ENCODE results near the gene C19orf25. TPM values are rescaled to one million over a fixed set of nuclear protein-coding genes. Genes with fewer than 3 reads are reported as not detected.

The C19orf25 gene
- total RNA-seq, 1 experiment from 2014 or later = 29.3 TPM

- H3K4me1 ChIP-seq (replicated peaks) = peaks cover 25% of the 10 kb centered on the region
- H3K36me3 ChIP-seq = no peaks in the 10 kb centered on the region; the same call in 1 of the 2 replicates
- H3K9me3 ChIP-seq (replicated peaks) = no peaks in the 10 kb centered on the region; the same call in 1 of the 2 replicates
- H3K27me3 ChIP-seq (replicated peaks) = peaks cover 91% of the 10 kb centered on the region
- no peak overlapping the region for H3K27ac ChIP-seq
- no peak for DNase-seq (ENCODE audit: low read depth in 1 of 2, low spot score in 2 of 2)
- no peak overlapping the region for H3K4me3 ChIP-seq
These were observed 26.1 kb downstream of the C19orf25 start for GRCh38 chr19:1452802-1453524.

- H3K27me3 ChIP-seq (replicated peaks) = peaks cover 93% of the 10 kb centered on the region
These were observed 26.9 kb downstream of the C19orf25 start for GRCh38 chr19:1451916-1452801.

GRCh38 chr19:1450735-1451731, 28.0 kb downstream of the C19orf25 start:
- no peaks in the 10 kb centered on the region; the same call in 1 of the 2 replicates for H3K9me3 ChIP-seq (replicated peaks)
- H3K4me1 ChIP-seq (replicated peaks) = peaks cover 22% of the 10 kb centered on the region
- no peak for DNase-seq (ENCODE audit: low read depth in 1 of 2, low spot score in 2 of 2)
- no peak overlapping the region for H3K4me3 ChIP-seq
- H3K27me3 ChIP-seq (replicated peaks) = peaks cover 93% of the 10 kb centered on the region
- H3K27ac ChIP-seq = no peak overlapping the region
- no peaks in the 10 kb centered on the region; the same call in 1 of the 2 replicates for H3K36me3 ChIP-seq

More at GRCh38 chr19:1451916-1452801, 26.9 kb downstream of the C19orf25 start:
- H3K9me3 ChIP-seq (replicated peaks) = no peaks in the 10 kb centered on the region; the same call in 1 of the 2 replicates
- no peaks in the 10 kb centered on the region; the same call in 1 of the 2 replicates for H3K36me3 ChIP-seq
- no peak overlapping the region for H3K4me3 ChIP-seq
- no peak for DNase-seq (ENCODE audit: low read depth in 1 of 2, low spot score in 2 of 2)
- peaks cover 24% of the 10 kb centered on the region for H3K4me1 ChIP-seq (replicated peaks)
- H3K27ac ChIP-seq = no peak overlapping the region

- Histone ChIP-seq H3K4me3 (no peak within 1 kb of the TSS), H3K36me3 (peaks cover 3% of the 10 kb centered on the region), H3K4me1 (replicated peaks) (peaks cover 26% of the 10 kb centered on the region), H3K9me3 (replicated peaks) (no peaks in the 10 kb centered on the region; the same call in 1 of the 2 replicates), H3K27me3 (replicated peaks) (peaks cover 82% of the 10 kb centered on the region), H3K27ac (no peak within 1 kb of the TSS)
- peak in 1 of 2 experiments; percentile 16 for DNase-seq (ENCODE audit: low read depth in 1 of 2, low spot score in 2 of 2)
These were observed 29.3 kb downstream of the C19orf25 start, which contains the start of gene APC2 for GRCh38 chr19:1449467-1450442. Gene APC2, plus strand, starts transcription at chr19:1450121. Its CDS starts 2,881 bp downstream, at chr19:1453002.

GRCh38 chr19:1447944-1448343, 31.1 kb downstream of the C19orf25 start:
- Histone ChIP-seq H3K9me3 (replicated peaks) (no peaks in the 10 kb centered on the region; the same call in 1 of the 2 replicates), H3K27ac (no peak overlapping the region), H3K4me3 (no peak overlapping the region), H3K4me1 (replicated peaks) (peaks cover 18% of the 10 kb centered on the region), H3K27me3 (replicated peaks) (peaks cover 64% of the 10 kb centered on the region), H3K36me3 (peaks cover 12% of the 10 kb centered on the region)
- no peak for DNase-seq (ENCODE audit: low read depth in 1 of 2, low spot score in 2 of 2)

GRCh38 chr19:1447504-1447903, 31.5 kb downstream of the C19orf25 start:
- peaks cover 59% of the 10 kb centered on the region for H3K27me3 ChIP-seq (replicated peaks)

GRCh38 chr19:1446713-1447481, 32.1 kb downstream of the C19orf25 start:
- Histone ChIP-seq H3K4me3 (no peak overlapping the region), H3K36me3 (peaks cover 23% of the 10 kb centered on the region), H3K9me3 (replicated peaks) (no peaks in the 10 kb centered on the region; the same call in 1 of the 2 replicates), H3K27ac (no peak overlapping the region), H3K4me1 (replicated peaks) (peaks cover 18% of the 10 kb centered on the region), H3K27me3 (replicated peaks) (peaks cover 53% of the 10 kb centered on the region)
- peak in 1 of 2 experiments; percentile 15 for DNase-seq (ENCODE audit: low read depth in 1 of 2, low spot score in 2 of 2)

More at GRCh38 chr19:1447504-1447903, 31.5 kb downstream of the C19orf25 start:
- Histone ChIP-seq H3K9me3 (replicated peaks) (no peaks in the 10 kb centered on the region; the same call in 1 of the 2 replicates), H3K27ac (no peak overlapping the region), H3K4me1 (replicated peaks) (peaks cover 18% of the 10 kb centered on the region), H3K4me3 (no peak overlapping the region), H3K36me3 (peaks cover 17% of the 10 kb centered on the region)
- no peak for DNase-seq (ENCODE audit: low read depth in 1 of 2, low spot score in 2 of 2)

- Histone ChIP-seq H3K36me3 (peaks cover 31% of the 10 kb centered on the region), H3K9me3 (replicated peaks) (no peaks in the 10 kb centered on the region; the same call in 1 of the 2 replicates), H3K27me3 (replicated peaks) (peaks cover 45% of the 10 kb centered on the region), H3K4me1 (replicated peaks) (peaks cover 18% of the 10 kb centered on the region), H3K27ac (no peak overlapping the region), H3K4me3 (0 out of 2 replicates have a peak overlapping the region, but pooled peaks have one; percentile 5)
- DNase-seq (ENCODE audit: low read depth in 1 of 2, low spot score in 2 of 2) = no peak
These were observed 32.9 kb downstream of the C19orf25 start for GRCh38 chr19:1445932-1446712.

GRCh38 chr19:1445185-1445931, 33.7 kb downstream of the C19orf25 start:
- Histone ChIP-seq H3K36me3 (peaks cover 38% of the 10 kb centered on the region), H3K4me3 (peak overlapping the region; percentile 14), H3K4me1 (replicated peaks) (peaks cover 18% of the 10 kb centered on the region), H3K27me3 (replicated peaks) (peaks cover 38% of the 10 kb centered on the region), H3K27ac (no peak overlapping the region), H3K9me3 (replicated peaks) (no peaks in the 10 kb centered on the region; the same call in 1 of the 2 replicates)
- peak in 1 of 2 experiments; percentile 67 for DNase-seq (ENCODE audit: low read depth in 1 of 2, low spot score in 2 of 2)

- DNase-seq (ENCODE audit: low read depth in 1 of 2, low spot score in 2 of 2) = no peak
- no peaks in the 10 kb centered on the region for H3K9me3 ChIP-seq (replicated peaks)
These were observed 37.2 kb downstream of the C19orf25 start for GRCh38 chr19:1441677-1442438.

More at GRCh38 chr19:1441677-1442438, 37.2 kb downstream of the C19orf25 start:
- H3K36me3 ChIP-seq = peaks cover 58% of the 10 kb centered on the region
- no peak overlapping the region for H3K27ac ChIP-seq
- H3K27me3 ChIP-seq (replicated peaks) = peaks cover 8% of the 10 kb centered on the region
- H3K4me1 ChIP-seq (replicated peaks) = peaks cover 30% of the 10 kb centered on the region
- no peak overlapping the region for H3K4me3 ChIP-seq
